ENCODE measurements around the gene ERICH6. TPM values are rescaled to one million over a fixed set of nuclear protein-coding genes. Genes with fewer than 3 reads are reported as not detected.

Gene ERICH6
- total RNA-seq, 4 donors from 2014 or later: not detected

GRCh38 chr3:150725548-150725947 is 21.8 kb upstream of the ERICH6 start:
- Histone ChIP-seq H3K9me3 (no peaks in the 10 kb centered on the region), H3K36me3 (no peaks in the 10 kb centered on the region), H3K4me1 (peaks cover 0 to 7% (median 3%) of the 10 kb centered on the region in 3 donors), H3K27ac (no peak overlapping the region), H3K27me3 (no peaks in the 10 kb centered on the region), H3K4me3 (no peak overlapping the region)
- TF ChIP-seq POLR2A (IDR thresholded peaks at IDR 0.05): no peak
- TF ChIP-seq EP300 (IDR thresholded peaks at IDR 0.05): no peak
- TF ChIP-seq POLR2AphosphoS5 (IDR thresholded peaks at IDR 0.05): no peak
- WGBS, 2 donors (ENCODE audit: low coverage in 1 of 2): 89 to 91% methylated on average over 3 to 5 of the region's 7 CpGs
- ATAC-seq: no peak

GRCh38 chr3:150723946-150724345 is 20.2 kb upstream of the ERICH6 start:
- H3K4me3 ChIP-seq: no peak overlapping the region
- 88 to 94% methylated on average over 3 to 5 of the region's 6 CpGs for WGBS, 2 donors (ENCODE audit: low coverage in 1 of 2)
- peaks cover 0 to 7% (median 3%) of the 10 kb centered on the region in 3 donors for H3K4me1 ChIP-seq
- H3K27ac ChIP-seq: no peak overlapping the region
- no peaks in the 10 kb centered on the region for H3K36me3 ChIP-seq
- no peak for ATAC-seq
- no peaks in the 10 kb centered on the region for H3K27me3 ChIP-seq
- no peak for TF ChIP-seq CTCF (IDR thresholded peaks at IDR 0.05)
- no peak for TF ChIP-seq POLR2AphosphoS5 (IDR thresholded peaks at IDR 0.05)
- TF ChIP-seq POLR2A (IDR thresholded peaks at IDR 0.05): no peak
- TF ChIP-seq EP300 (IDR thresholded peaks at IDR 0.05): no peak
- H3K9me3 ChIP-seq: no peaks in the 10 kb centered on the region

GRCh38 chr3:150722267-150722666 is 18.5 kb upstream of the ERICH6 start:
- no peak for ATAC-seq
- H3K4me3 ChIP-seq: no peak overlapping the region
- peaks cover 0 to 7% (median 3%) of the 10 kb centered on the region in 3 donors for H3K4me1 ChIP-seq
- H3K27me3 ChIP-seq: no peaks in the 10 kb centered on the region
- H3K9me3 ChIP-seq: no peaks in the 10 kb centered on the region
- no peaks in the 10 kb centered on the region for H3K36me3 ChIP-seq
- WGBS, 2 donors (ENCODE audit: low coverage in 1 of 2): 100% methylated on average over 2 of the region's 3 CpGs; no CpG with 5 or more reads in 1 of the 2 donors
- no peak overlapping the region for H3K27ac ChIP-seq
- TF ChIP-seq POLR2AphosphoS5 (IDR thresholded peaks at IDR 0.05): no peak
- TF ChIP-seq CTCF (IDR thresholded peaks at IDR 0.05): no peak
- no peak for TF ChIP-seq POLR2A (IDR thresholded peaks at IDR 0.05)
- no peak for TF ChIP-seq EP300 (IDR thresholded peaks at IDR 0.05)

GRCh38 chr3:150721285-150722130 is 17.8 kb upstream of the ERICH6 start:
- peak; percentile 78 for ATAC-seq
- Histone ChIP-seq H3K9me3 (no peaks in the 10 kb centered on the region), H3K36me3 (no peaks in the 10 kb centered on the region), H3K27me3 (no peaks in the 10 kb centered on the region), H3K27ac (no peak overlapping the region), H3K4me3 (no peak overlapping the region), H3K4me1 (peaks cover 0 to 7% (median 3%) of the 10 kb centered on the region in 3 donors)
- 12 to 19% methylated on average over 11 to 12 of the region's 13 CpGs for WGBS, 2 donors (ENCODE audit: low coverage in 1 of 2)
- peak; percentile 82 to 89 (median 88) for TF ChIP-seq CTCF (IDR thresholded peaks at IDR 0.05)
- no peak for TF ChIP-seq POLR2AphosphoS5 (IDR thresholded peaks at IDR 0.05)

GRCh38 chr3:150720444-150720843 is 16.7 kb upstream of the ERICH6 start:
- ATAC-seq: no peak
- no peaks in the 10 kb centered on the region for H3K36me3 ChIP-seq
- H3K9me3 ChIP-seq: no peaks in the 10 kb centered on the region
- H3K4me3 ChIP-seq: no peak overlapping the region
- 67 to 83% methylated on average over 3 of the region's 3 CpGs for WGBS, 2 donors (ENCODE audit: low coverage in 1 of 2)
- TF ChIP-seq POLR2A (IDR thresholded peaks at IDR 0.05) (no peak), CTCF (IDR thresholded peaks at IDR 0.05) (no peak), EP300 (IDR thresholded peaks at IDR 0.05) (no peak), POLR2AphosphoS5 (IDR thresholded peaks at IDR 0.05) (no peak)
- no peak overlapping the region for H3K27ac ChIP-seq
- H3K4me1 ChIP-seq: peaks cover 0 to 7% (median 3%) of the 10 kb centered on the region in 3 donors
- H3K27me3 ChIP-seq: no peaks in the 10 kb centered on the region
